Measurements from ENCODE around the gene KCNE3. TPM values are rescaled to one million over a fixed set of nuclear protein-coding genes. Genes with fewer than 3 reads are reported as not detected.

KCNE3 gene
- total RNA-seq, 1 donor from 2014 or later = 0.26 TPM

DNA sequence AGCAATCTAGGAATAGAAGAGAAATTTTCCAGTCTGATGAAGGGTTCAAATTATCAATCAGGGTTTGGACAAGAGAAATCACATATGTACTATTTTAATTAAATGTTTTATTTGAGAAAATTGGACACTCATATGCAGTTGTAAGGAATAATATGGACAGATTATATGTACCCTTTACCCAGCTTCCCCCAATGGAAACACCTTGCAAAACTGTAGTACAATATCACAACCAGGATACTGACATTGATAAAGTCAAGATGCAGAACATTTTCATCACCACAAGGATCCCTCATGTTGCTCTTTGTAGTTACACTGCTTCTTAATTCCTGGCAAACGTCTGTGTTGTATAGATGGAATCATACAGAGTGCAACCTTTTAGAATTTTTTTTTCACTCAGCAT is 27.6 kb upstream of the KCNE3 start:
- Histone ChIP-seq H3K36me3 (ENCODE audit: control insufficient read depth, insufficient read depth, low read length) (no peaks in the 10 kb centered on the region), H3K27me3 (ENCODE audit: control insufficient read depth, insufficient read depth, low read length) (no peaks in the 10 kb centered on the region), H3K4me3 (ENCODE audit: low read depth, low read length) (no peak overlapping the region)
- TF ChIP-seq, protein P1, sequence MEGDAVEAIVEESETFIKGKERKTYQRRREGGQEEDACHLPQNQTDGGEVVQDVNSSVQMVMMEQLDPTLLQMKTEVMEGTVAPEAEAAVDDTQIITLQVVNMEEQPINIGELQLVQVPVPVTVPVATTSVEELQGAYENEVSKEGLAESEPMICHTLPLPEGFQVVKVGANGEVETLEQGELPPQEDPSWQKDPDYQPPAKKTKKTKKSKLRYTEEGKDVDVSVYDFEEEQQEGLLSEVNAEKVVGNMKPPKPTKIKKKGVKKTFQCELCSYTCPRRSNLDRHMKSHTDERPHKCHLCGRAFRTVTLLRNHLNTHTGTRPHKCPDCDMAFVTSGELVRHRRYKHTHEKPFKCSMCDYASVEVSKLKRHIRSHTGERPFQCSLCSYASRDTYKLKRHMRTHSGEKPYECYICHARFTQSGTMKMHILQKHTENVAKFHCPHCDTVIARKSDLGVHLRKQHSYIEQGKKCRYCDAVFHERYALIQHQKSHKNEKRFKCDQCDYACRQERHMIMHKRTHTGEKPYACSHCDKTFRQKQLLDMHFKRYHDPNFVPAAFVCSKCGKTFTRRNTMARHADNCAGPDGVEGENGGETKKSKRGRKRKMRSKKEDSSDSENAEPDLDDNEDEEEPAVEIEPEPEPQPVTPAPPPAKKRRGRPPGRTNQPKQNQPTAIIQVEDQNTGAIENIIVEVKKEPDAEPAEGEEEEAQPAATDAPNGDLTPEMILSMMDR (IDR thresholded peaks at IDR 0.05; ENCODE audit: insufficient read depth, low read length, severe bottlenecking) = no peak
- no peak for DNase-seq (ENCODE audit: low read depth)
- no peak for FAIRE-seq

DNA sequence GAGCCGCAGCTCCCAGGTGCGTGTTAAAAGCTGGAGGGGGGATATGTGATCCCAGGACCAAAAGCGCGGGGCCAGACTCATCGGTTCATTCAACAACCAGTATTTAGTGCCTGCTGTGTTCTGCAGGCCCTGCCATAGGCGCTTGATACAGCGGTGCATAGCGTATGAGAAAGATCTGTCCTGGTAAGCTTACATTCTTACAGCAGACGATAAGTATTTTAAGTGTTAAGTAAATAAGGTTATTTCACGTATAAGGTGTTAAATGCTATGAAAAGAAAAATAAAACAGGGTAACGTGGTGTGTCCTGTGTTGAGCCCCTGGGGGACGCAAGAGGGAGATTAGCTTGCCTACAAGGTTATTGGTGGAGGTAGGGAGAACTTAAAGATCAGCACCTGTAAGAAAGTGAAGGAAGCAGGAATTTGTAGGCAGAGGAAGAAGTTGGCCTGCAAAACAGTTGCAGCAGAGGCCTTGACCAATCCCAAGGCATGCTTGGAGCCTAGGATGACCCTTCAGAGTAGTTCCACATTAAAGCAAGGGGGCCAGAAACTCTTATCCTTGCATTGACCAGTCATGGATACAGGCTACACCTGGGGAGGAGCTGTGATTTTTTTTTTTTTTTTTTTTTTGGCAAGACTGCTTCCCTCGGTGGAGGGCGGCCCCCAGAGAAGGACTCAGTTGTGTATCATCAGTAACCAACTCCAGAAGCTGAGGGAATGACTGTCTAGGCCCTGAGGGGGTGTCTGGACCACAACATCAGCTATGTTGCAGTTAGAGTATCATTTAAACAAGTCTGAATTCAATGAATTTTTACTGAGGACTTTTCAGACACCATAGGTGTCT is 26.7 kb upstream of the KCNE3 start:
- peak; percentile 97 for DNase-seq (ENCODE audit: low read depth)
- Histone ChIP-seq H3K36me3 (ENCODE audit: control insufficient read depth, insufficient read depth, low read length) (no peaks in the 10 kb centered on the region), H3K4me3 (ENCODE audit: low read depth, low read length) (peak overlapping the region; percentile 70), H3K27me3 (ENCODE audit: control insufficient read depth, insufficient read depth, low read length) (no peaks in the 10 kb centered on the region)
- no peak for FAIRE-seq
- TF ChIP-seq, protein P1 (IDR thresholded peaks at IDR 0.05; ENCODE audit: insufficient read depth, low read length, severe bottlenecking) = no peak

DNA sequence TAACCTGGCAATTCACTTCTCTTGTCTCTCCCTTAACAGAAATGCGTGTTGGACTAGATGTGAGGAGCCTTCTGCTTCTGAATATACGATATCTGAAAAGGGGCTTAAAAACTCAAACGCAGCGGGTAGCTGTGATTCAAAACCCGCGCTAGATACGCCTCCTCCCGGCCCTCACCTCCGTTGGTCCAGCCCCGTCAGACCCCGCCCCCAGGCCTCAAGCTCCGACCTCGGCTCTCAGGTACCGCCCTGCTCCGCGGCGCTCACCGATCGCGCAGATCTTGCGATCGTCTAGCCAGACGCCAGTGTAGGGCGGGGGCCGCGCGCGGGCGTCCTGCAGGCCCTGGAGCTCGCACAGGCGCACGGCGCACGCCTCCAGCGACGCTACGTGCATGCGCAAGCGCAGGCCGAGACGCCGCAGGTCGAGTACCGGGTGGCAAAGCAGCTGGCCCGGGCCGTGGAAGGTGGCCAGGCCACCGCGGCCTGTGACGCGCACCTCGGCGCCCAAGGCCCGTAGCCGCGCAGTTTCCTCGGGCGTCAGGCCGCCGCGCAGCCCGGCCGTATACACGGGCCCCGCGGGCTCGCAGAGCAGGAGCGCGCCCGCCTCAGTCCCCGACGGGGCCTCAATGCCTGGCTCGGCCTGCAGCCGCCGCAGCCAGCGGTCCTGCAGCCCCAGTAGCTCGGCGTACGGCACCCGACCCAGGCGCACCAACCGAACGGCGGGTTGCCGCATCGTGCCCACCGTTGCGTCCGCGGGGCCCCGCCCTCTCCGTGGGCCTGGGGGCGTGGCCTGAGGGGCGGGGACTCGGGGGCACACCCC is 25.8 kb upstream of the KCNE3 start, which contains the start of gene LIPT2:
Gene LIPT2, minus strand, starts transcription at position 751 of the 817 bp plus-strand sequence. Its CDS starts 21 bp downstream, at position 730.
- no peak for FAIRE-seq
- peak; percentile 94 for DNase-seq (ENCODE audit: low read depth)

GRCh38 chr11:74492084-74492483 is 24.7 kb upstream of the KCNE3 start:
- DNase-seq (ENCODE audit: low read depth) (no peak), FAIRE-seq (no peak)
- H3K27me3 ChIP-seq (ENCODE audit: control insufficient read depth, insufficient read depth, low read length) = no peaks in the 10 kb centered on the region
- no peaks in the 10 kb centered on the region for H3K36me3 ChIP-seq (ENCODE audit: control insufficient read depth, insufficient read depth, low read length)
- no peak overlapping the region for H3K4me3 ChIP-seq (ENCODE audit: low read depth, low read length)
- TF ChIP-seq, protein P1 (IDR thresholded peaks at IDR 0.05; ENCODE audit: insufficient read depth, low read length, severe bottlenecking) = no peak

More for the DNA sequence above, 25.8 kb upstream of the KCNE3 start, which contains the start of gene LIPT2:
- H3K36me3 ChIP-seq (ENCODE audit: control insufficient read depth, insufficient read depth, low read length) = no peaks in the 10 kb centered on the region
- peak within 1 kb of the TSS; percentile 70 for H3K4me3 ChIP-seq (ENCODE audit: low read depth, low read length)
- TF ChIP-seq, protein P1 (IDR thresholded peaks at IDR 0.05; ENCODE audit: insufficient read depth, low read length, severe bottlenecking) = no peak
- no peaks in the 10 kb centered on the region for H3K27me3 ChIP-seq (ENCODE audit: control insufficient read depth, insufficient read depth, low read length)

- no peaks in the 10 kb centered on the region for H3K36me3 ChIP-seq (ENCODE audit: control insufficient read depth, insufficient read depth, low read length)
- TF ChIP-seq, protein P1 (IDR thresholded peaks at IDR 0.05; ENCODE audit: insufficient read depth, low read length, severe bottlenecking) = no peak
- FAIRE-seq = no peak
- H3K27me3 ChIP-seq (ENCODE audit: control insufficient read depth, insufficient read depth, low read length) = no peaks in the 10 kb centered on the region
- H3K4me3 ChIP-seq (ENCODE audit: low read depth, low read length) = no peak overlapping the region
- DNase-seq (ENCODE audit: low read depth) = no peak
Observed at GRCh38 chr11:74490941-74491340, 23.6 kb upstream of the KCNE3 start.

Data from bronchial epithelial cell (primary cell).